ENCODE results near the gene MED1. TPM values are rescaled to one million over a fixed set of nuclear protein-coding genes. Genes with fewer than 3 reads are reported as not detected.
"Not testable (repeated sequence)": the region's sequence is repeated elsewhere in the genome, so short reads cannot be mapped to it uniquely, and the experiment has no call there.

MED1 gene
- polyA plus RNA-seq, 5 donors: 38.8 to 60.2 (median 57.2) TPM

GRCh38 chr17:39439868-39440267, 11.2 kb downstream of the MED1 start:
- not testable (repeated sequence) for DNase-seq

GRCh38 chr17:39429600-39429999, 21.5 kb downstream of the MED1 start:
- DNase-seq: no peak

- DNase-seq: no peak
These were observed 34.9 kb downstream of the MED1 start for GRCh38 chr17:39416141-39416540.

GRCh38 chr17:39410279-39410678, 40.8 kb downstream of the MED1 start:
- DNase-seq: no peak

- no peak for DNase-seq
These were observed 42.7 kb downstream of the MED1 start for GRCh38 chr17:39408360-39408759.

- no peak for DNase-seq
These were observed 44.1 kb downstream of the MED1 start for GRCh38 chr17:39406951-39407350.

- no peak for DNase-seq
These were observed 45.6 kb downstream of the MED1 start for GRCh38 chr17:39405436-39405835.

GRCh38 chr17:39404542-39405378, 46.3 kb downstream of the MED1 start:
- no peak for DNase-seq

GRCh38 chr17:39402890-39403605, 48.0 kb downstream of the MED1 start:
- DNase-seq: no peak

- DNase-seq: peak; percentile 87 to 89
These were observed 48.7 kb downstream of the MED1 start for GRCh38 chr17:39402244-39402889.

GRCh38 chr17:39401412-39402243, 49.4 kb downstream of the MED1 start, which contains the start of gene FBXL20:
Gene FBXL20, minus strand, starts transcription at chr17:39401626. Its CDS starts 224 bp downstream, at chr17:39401402.
- peak; percentile 93 to 94 for DNase-seq

GRCh38 chr17:39400547-39401411, 50.3 kb downstream of the MED1 start:
- peak in 1 of 2 donors; percentile 9 for DNase-seq

- DNase-seq: no peak
These were observed 51.3 kb downstream of the MED1 start for GRCh38 chr17:39399791-39400190.

GRCh38 chr17:39393736-39394135, 57.3 kb downstream of the MED1 start:
- DNase-seq: no peak

- no peak for DNase-seq
These were observed 59.6 kb downstream of the MED1 start for GRCh38 chr17:39391448-39391847.

GRCh38 chr17:39385040-39385439, 66.0 kb downstream of the MED1 start:
- no peak for DNase-seq

- DNase-seq: no peak
These were observed 70.9 kb downstream of the MED1 start for GRCh38 chr17:39380144-39380543.

GRCh38 chr17:39376434-39376833, 74.6 kb downstream of the MED1 start:
- no peak for DNase-seq

GRCh38 chr17:39367805-39368204, 83.3 kb downstream of the MED1 start:
- DNase-seq: not testable (repeated sequence)

- no peak for DNase-seq
These were observed 85.2 kb downstream of the MED1 start for GRCh38 chr17:39365872-39366271.

- no peak for DNase-seq
These were observed 85.8 kb downstream of the MED1 start for GRCh38 chr17:39365242-39365641.

Data from right lung (tissue), 5 donors.